SH-SY5Y (cell line): Measurements from ENCODE around the gene KLHL22.

ENCODE experiments used
- GATA2 ChIP-seq: IDR thresholded peaks from 2 replicates; pipeline ENCODE4 v1.6.1; 2011; ENCODE audit warnings: mild to moderate bottlenecking, low read depth, low read length
- GATA3 ChIP-seq: IDR thresholded peaks from 2 replicates; pipeline ENCODE4 v1.6.1; 2011; ENCODE audit warnings: low read depth, mild to moderate bottlenecking, low read length, moderate library complexity

GRCh38 chr22:20434264-20434751 lies 61.3 kb downstream of the KLHL22 start:
- TF ChIP-seq GATA2 (no peak), GATA3 (no peak)
